GM19324 (cell line): ENCODE data around the gene ASTL.
"Not testable (repeated sequence)": the region's sequence is repeated elsewhere in the genome, so short reads cannot be mapped to it uniquely, and the experiment has no call there.

Source experiments
- ATAC-seq: cut with Tn5 transposase; IDR thresholded peaks from one replicate; pipeline ENCODE4 v1.9.1; 2021; ENCODE audit warnings: mild to moderate bottlenecking, moderate library complexity; ENCODE audit not compliant: unreplicated experiment, low FRiP score

Gene ASTL

GRCh38 chr2:96160366-96160765 lies 22.1 kb upstream of the ASTL start:
- ATAC-seq: not testable (repeated sequence)

GRCh38 chr2:96159084-96159830 lies 21.0 kb upstream of the ASTL start:
- ATAC-seq: no peak

- ATAC-seq: no peak
Measured at GRCh38 chr2:96158554-96158940, 20.2 kb upstream of the ASTL start.

- ATAC-seq: peak; percentile 51
Measured at GRCh38 chr2:96157649-96158553, 19.6 kb upstream of the ASTL start.

DNA sequence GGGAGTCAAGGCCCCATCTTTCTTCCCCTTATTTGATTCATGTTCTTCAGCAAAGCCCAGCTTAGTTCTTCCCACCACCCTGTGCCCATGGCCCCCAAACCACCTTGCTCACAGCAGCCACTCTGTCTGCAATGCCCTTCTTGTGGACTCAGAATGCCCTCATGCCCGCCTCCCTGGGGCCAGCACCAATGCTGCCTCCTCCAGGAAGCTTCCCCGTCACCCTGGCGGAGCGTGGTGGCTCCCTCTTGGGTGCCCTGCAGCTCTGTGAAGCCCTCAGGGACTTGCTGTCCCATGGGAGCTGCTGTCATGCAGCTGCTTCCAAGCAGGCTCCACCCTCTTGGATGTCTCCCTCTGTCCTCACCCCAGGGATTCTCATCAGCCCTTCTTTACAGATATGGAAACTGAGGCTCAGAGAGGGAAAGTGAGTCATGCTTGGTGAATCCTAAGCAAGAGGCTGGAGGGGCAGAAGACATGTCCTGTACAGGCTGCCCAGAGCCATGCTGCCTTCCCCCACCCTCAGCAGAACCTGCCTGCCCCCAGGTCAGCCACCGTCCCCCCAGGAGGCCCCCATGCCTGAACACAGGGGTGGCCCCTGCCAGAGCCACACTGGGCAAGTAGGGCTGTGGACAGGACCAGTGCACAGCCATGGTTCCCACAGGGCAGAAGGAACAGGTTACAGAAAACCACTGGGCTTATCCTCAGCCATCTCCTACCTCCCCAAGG lies 18.8 kb upstream of the ASTL start:
- peak; percentile 32 for ATAC-seq

GRCh38 chr2:96156011-96156820 lies 17.9 kb upstream of the ASTL start:
- ATAC-seq: no peak

DNA sequence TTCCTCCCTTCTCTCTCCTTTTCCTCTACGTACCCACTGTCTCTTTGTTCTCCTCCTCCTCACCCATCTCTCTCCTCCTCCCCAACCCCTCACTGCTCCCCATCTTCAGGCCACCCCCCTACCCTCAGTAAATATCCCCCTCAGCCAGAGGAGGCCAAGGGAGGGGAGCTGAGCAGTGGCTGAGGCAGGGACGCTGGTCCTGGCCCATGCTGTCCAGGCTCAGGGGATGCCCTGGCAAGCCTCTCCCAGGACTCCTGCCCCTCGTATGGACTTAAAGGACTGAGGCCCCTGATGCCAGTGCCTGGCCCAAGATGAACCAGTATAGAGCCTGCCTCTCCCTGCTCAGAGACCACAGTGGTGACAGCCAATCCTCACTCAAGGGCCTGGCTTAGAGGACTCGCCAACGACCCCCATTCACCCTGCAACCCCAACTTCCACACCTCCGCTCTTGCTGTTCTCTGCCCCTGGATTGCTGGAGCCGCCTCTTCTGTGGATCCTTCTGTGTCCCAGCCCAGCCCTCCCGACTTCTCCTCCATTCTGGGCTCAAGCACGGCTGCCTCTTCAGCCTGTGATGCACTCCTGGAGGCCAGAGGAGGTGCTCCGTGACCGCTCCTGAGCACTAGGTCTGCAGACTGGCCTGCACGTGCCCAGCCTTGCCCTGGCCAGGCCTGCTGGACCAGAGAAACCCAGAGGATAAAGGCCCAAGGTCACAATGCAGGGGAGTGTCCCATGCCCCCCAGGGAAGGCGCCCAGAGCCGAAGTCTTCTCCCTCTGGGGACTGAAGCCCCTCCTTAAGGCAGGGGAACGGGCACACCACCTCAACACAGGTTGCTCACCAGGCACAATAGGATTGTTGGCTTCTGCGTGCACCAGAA lies 16.4 kb upstream of the ASTL start:
- no peak for ATAC-seq

DNA sequence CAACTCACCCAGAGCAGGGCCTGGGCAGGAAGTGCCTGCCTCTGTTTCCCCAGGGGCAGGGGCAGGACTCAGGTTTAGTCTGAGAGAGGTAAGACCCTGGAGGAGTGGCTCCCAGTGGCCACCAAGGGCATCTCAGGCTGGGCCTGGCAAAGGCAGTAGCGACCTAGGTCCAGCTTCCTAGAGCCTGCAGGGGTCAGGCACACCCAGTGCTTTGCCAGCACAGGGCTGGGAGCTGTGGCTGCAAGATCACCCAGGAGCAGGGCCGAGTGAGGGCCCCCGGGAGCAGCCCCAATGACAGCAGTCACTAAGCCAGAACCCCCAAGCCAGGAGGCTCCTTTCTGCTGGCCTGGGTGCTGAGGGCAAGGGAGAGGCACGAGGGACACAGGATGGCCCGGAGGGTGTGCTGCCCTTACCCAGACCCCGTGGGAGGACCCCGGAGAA lies 15.7 kb upstream of the ASTL start:
- ATAC-seq: no peak

DNA sequence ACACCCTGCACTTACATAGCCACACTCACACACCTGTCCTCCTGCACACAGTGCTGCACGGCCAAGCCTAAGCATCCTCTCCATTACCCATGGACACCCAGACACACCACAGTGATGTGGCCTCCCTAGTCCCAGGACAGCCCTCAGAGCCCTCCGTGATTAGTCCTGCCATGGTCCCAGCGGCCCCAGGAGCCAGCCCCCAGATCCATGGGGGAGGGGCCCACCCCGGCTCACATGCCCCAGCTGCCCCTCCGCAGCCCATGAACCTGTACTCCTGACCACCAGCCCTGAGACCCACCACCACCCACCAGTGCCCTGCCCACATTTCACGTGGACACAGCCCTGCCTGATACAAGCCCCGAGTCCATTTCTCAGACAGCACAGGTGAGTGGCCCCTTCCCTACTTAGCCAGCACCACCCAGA lies 15.0 kb upstream of the ASTL start:
- ATAC-seq: no peak

- no peak for ATAC-seq
Measured at GRCh38 chr2:96152304-96153161, 14.2 kb upstream of the ASTL start.

DNA sequence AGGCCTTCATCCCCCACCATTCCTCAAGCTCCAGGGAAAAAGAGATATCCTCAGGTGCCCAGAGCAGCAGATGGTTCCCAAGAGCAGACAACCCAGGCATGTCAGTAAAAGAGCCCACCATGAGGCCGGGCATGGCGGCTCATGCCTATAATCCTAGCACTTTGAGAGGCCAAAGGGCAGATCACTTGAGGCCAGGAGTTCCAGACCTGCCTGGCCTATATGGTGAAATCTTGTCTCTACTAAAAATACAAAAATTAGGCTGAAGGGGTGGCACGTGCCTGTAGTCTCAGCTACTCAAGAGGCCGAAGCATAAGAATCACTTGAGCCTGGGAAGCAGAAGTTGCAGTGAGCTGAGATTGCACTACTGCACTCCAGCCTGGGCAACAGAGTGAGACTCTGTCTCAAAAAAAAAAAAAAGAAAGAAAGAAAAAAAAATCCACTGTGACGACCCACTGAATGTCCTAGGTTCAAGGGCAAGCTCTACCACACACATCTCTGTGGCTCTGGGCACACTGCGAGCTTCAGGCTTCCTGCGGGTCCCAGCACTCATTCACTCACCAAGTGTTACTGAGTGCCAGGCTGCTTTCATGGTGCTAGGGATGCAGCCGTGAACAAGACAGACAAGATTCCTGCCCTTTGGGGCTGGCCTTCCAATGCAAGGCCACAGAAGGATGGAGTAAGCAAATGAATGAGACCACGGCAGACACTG lies 13.4 kb upstream of the ASTL start:
- ATAC-seq: no peak

- ATAC-seq: no peak
Measured at GRCh38 chr2:96150791-96151594, 12.7 kb upstream of the ASTL start.

- no peak for ATAC-seq
Measured at GRCh38 chr2:96150007-96150640, 11.8 kb upstream of the ASTL start.

- peak; percentile 35 for ATAC-seq
Measured at GRCh38 chr2:96148410-96149217, 10.3 kb upstream of the ASTL start.

GRCh38 chr2:96147593-96148201 lies 9.4 kb upstream of the ASTL start:
- no peak for ATAC-seq
